ENCODE measurements around the gene LIG3. TPM values are rescaled to one million over a fixed set of nuclear protein-coding genes. Genes with fewer than 3 reads are reported as not detected.

Gene LIG3
- total RNA-seq, 1 donor from 2014 or later = 24.5 TPM

- Histone ChIP-seq H3K27ac (no peak overlapping the region), H3K9me3 (no peaks in the 10 kb centered on the region), H3K4me1 (peaks cover 0 to 5% of the 10 kb centered on the region in 2 donors), H3K4me3 (no peak overlapping the region), H3K27me3 (no peaks in the 10 kb centered on the region), H3K36me3 (no peaks in the 10 kb centered on the region)
- no peak for DNase-seq (ENCODE audit: low spot score in 2 of 2)
- no peak for TF ChIP-seq CTCF (IDR thresholded peaks at IDR 0.05)
- intact Hi-C loops (cut with DNase I) = no loop called here
Observed at GRCh38 chr17:34974794-34975785, 5.2 kb upstream of the LIG3 start.

- H3K36me3 ChIP-seq = no peaks in the 10 kb centered on the region
- H3K9me3 ChIP-seq = no peaks in the 10 kb centered on the region
- no peak overlapping the region for H3K27ac ChIP-seq
- DNase-seq (ENCODE audit: low spot score in 2 of 2) = no peak
- no peaks in the 10 kb centered on the region for H3K27me3 ChIP-seq
- H3K4me1 ChIP-seq = peaks cover 0 to 19% of the 10 kb centered on the region in 2 donors
- TF ChIP-seq CTCF (IDR thresholded peaks at IDR 0.05) = no peak
- intact Hi-C loops (cut with DNase I) = no loop called here
- H3K4me3 ChIP-seq = no peak overlapping the region
Observed at GRCh38 chr17:34979153-34979552, 1.2 kb upstream of the LIG3 start.

GRCh38 chr17:34979650-34980352 lies 511 bp upstream of the LIG3 start:
- no peaks in the 10 kb centered on the region for H3K27me3 ChIP-seq
- no peaks in the 10 kb centered on the region for H3K9me3 ChIP-seq
- H3K36me3 ChIP-seq = no peaks in the 10 kb centered on the region
- no peak for TF ChIP-seq CTCF (IDR thresholded peaks at IDR 0.05)
- peak overlapping the region; percentile 96 to 97 for H3K4me3 ChIP-seq
- H3K4me1 ChIP-seq = peaks cover 0 to 22% of the 10 kb centered on the region in 2 donors
- H3K27ac ChIP-seq = peak overlapping the region; percentile 99 to 100
- no peak for DNase-seq (ENCODE audit: low spot score in 2 of 2)
- intact Hi-C loops (cut with DNase I) = loop anchor here (1.0 to 10.0 kb wide), 5 partner anchors 18 to 828 kb away; partner anchors contain the start of genes CCT6B, PEX12, TAF15 and ZNF830

- peak in 1 of 2 donors; percentile 82 for DNase-seq (ENCODE audit: low spot score in 2 of 2)
- intact Hi-C loops (cut with DNase I) = loop anchor here (1.0 to 10.0 kb wide), 5 partner anchors 20 to 826 kb away; partner anchors contain the start of genes CCT6B, PEX12, TAF15 and ZNF830
- Histone ChIP-seq H3K4me3 (peak overlapping the region; percentile 96 to 97), H3K4me1 (peaks cover 0 to 22% of the 10 kb centered on the region in 2 donors), H3K27ac (peak overlapping the region; percentile 99 to 100), H3K9me3 (no peaks in the 10 kb centered on the region), H3K27me3 (no peaks in the 10 kb centered on the region), H3K36me3 (peaks cover 4 to 8% of the 10 kb centered on the region in 2 donors)
- peak in 2 of 3 experiments; percentile 18 to 48 for TF ChIP-seq CTCF (IDR thresholded peaks at IDR 0.05)
Observed at GRCh38 chr17:34980681-34981537, 597 bp downstream of the LIG3 start.
